Measurements from ENCODE around the gene POU6F1. TPM values are rescaled to one million over a fixed set of nuclear protein-coding genes. Genes with fewer than 3 reads are reported as not detected.

Gene POU6F1
- polyA plus RNA-seq, 3 donors, result 0.65 to 5.2 TPM; not detected in 1

DNA sequence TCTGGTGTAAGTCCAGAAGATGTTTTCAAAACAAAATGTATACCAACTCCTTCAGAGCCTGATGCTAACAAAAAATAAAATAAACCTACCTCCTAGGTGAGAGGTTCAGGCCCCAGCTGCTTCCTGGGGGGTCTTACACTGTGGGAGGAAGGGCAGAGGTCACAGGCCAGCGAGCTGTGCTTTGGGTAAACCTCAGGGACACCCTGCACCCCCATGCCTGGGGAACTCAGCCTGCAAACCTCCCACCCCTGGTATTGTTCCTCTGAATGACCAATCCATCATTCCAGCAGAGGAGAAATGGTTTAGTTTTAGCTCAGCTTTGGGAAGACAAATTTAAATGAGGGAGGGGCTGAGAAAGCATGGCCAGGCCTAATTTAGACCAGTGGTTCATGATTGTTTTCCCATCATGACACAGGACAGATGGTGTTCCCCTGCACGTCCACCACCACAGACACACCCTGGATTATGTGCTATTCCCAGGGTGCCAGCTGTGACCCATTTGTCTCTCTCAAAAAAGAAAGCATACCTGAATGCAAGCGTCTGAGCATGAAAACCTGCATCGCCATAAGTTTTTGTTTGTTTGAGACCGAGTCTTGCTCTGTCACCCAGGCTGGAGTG lies 30.4 kb downstream of the POU6F1 start:
- H3K4me3 ChIP-seq (replicated peaks in 1 of 3; ENCODE audit: low read depth in 2 of 3, low read length in 3 of 3), result no peak overlapping the region
- no peak overlapping the region for H3K27ac Mint-ChIP-seq
- H2AFZ ChIP-seq (ENCODE audit: insufficient read depth, low read depth, low read length, poor library complexity, severe bottlenecking), result no peak overlapping the region

GRCh38 chr12:51186465-51187085 lies 31.3 kb downstream of the POU6F1 start:
- WGBS (ENCODE audit: insufficient coverage), result 75% methylated on average over 1 of the region's 3 CpGs
- H3K27me3 ChIP-seq (ENCODE audit: control insufficient read depth in 2 of 2, insufficient read depth in 2 of 2, low read length in 2 of 2), result no peaks in the 10 kb centered on the region

More for the DNA sequence above, 30.4 kb downstream of the POU6F1 start:
- Mint-ChIP-seq H3K36me3 (peaks cover 1 to 4% of the 10 kb centered on the region in 2 donors), H3K27me3 (ENCODE audit: low read depth in 3 of 3) (peaks cover 0 to 4% (median 1%) of the 10 kb centered on the region in 3 donors), H3K9me3 (peaks cover 0 to 2% (median 0%) of the 10 kb centered on the region in 7 donors), H3K4me3 (no peak overlapping the region), H3K4me1 (no peaks in the 10 kb centered on the region)
- no peaks in the 10 kb centered on the region for H4K20me1 ChIP-seq (ENCODE audit: insufficient read depth, low read length)
- no peaks in the 10 kb centered on the region for H3K36me3 ChIP-seq (replicated peaks in 1 of 2; ENCODE audit: control insufficient read depth in 1 of 2, insufficient read depth in 2 of 2, low read length in 2 of 2)
- intact Hi-C loops (cut with micrococcal nuclease), result no loop called here
- DNase-seq, result no peak
- H3K27me3 ChIP-seq (ENCODE audit: control insufficient read depth in 2 of 2, insufficient read depth in 2 of 2, low read length in 2 of 2), result no peaks in the 10 kb centered on the region
- H3K4me2 ChIP-seq (replicated peaks; ENCODE audit: extremely low read depth, low read length, poor library complexity, severe bottlenecking), result no peak overlapping the region
- no peaks in the 10 kb centered on the region for H3K79me2 ChIP-seq (ENCODE audit: insufficient read depth, low read length)
- WGBS (ENCODE audit: insufficient coverage), result 83% methylated on average over 1 of the region's 5 CpGs
- no peaks in the 10 kb centered on the region for H3K4me1 ChIP-seq (ENCODE audit: control insufficient read depth in 1 of 2, insufficient read depth in 2 of 2, low read length in 2 of 2)
- no peak overlapping the region for H3K27ac ChIP-seq (ENCODE audit: low read depth in 1 of 2, low read length in 2 of 2)
- TF ChIP-seq, protein P1, sequence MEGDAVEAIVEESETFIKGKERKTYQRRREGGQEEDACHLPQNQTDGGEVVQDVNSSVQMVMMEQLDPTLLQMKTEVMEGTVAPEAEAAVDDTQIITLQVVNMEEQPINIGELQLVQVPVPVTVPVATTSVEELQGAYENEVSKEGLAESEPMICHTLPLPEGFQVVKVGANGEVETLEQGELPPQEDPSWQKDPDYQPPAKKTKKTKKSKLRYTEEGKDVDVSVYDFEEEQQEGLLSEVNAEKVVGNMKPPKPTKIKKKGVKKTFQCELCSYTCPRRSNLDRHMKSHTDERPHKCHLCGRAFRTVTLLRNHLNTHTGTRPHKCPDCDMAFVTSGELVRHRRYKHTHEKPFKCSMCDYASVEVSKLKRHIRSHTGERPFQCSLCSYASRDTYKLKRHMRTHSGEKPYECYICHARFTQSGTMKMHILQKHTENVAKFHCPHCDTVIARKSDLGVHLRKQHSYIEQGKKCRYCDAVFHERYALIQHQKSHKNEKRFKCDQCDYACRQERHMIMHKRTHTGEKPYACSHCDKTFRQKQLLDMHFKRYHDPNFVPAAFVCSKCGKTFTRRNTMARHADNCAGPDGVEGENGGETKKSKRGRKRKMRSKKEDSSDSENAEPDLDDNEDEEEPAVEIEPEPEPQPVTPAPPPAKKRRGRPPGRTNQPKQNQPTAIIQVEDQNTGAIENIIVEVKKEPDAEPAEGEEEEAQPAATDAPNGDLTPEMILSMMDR (IDR thresholded peaks at IDR 0.05), result no peak
- H3K9me3 ChIP-seq (replicated peaks in 1 of 2; ENCODE audit: control insufficient read depth in 1 of 2, insufficient read depth in 1 of 2, low read length in 2 of 2), result no peaks in the 10 kb centered on the region
- no peak overlapping the region for H3K9ac ChIP-seq (ENCODE audit: insufficient read depth, low read length, poor library complexity, severe bottlenecking)

More at GRCh38 chr12:51186465-51187085, 31.3 kb downstream of the POU6F1 start:
- Mint-ChIP-seq H3K9me3 (peaks cover 0 to 2% (median 0%) of the 10 kb centered on the region in 7 donors), H3K4me1 (no peaks in the 10 kb centered on the region), H3K4me3 (no peak overlapping the region), H3K36me3 (peaks cover under 1 to 4% of the 10 kb centered on the region in 2 donors), H3K27ac (peak overlapping the region in 1 of 7 donors; percentile 61), H3K27me3 (ENCODE audit: low read depth in 3 of 3) (peaks cover 0 to 4% (median 1%) of the 10 kb centered on the region in 3 donors)
- Histone ChIP-seq H3K79me2 (ENCODE audit: insufficient read depth, low read length) (no peaks in the 10 kb centered on the region), H3K4me2 (replicated peaks; ENCODE audit: extremely low read depth, low read length, poor library complexity, severe bottlenecking) (no peak overlapping the region), H3K9me3 (replicated peaks in 1 of 2; ENCODE audit: control insufficient read depth in 1 of 2, insufficient read depth in 1 of 2, low read length in 2 of 2) (no peaks in the 10 kb centered on the region), H4K20me1 (ENCODE audit: insufficient read depth, low read length) (no peaks in the 10 kb centered on the region), H2AFZ (ENCODE audit: insufficient read depth, low read depth, low read length, poor library complexity, severe bottlenecking) (no peak overlapping the region), H3K9ac (ENCODE audit: insufficient read depth, low read length, poor library complexity, severe bottlenecking) (no peak overlapping the region), H3K4me3 (replicated peaks in 1 of 3; ENCODE audit: low read depth in 2 of 3, low read length in 3 of 3) (no peak overlapping the region), H3K27ac (ENCODE audit: low read depth in 1 of 2, low read length in 2 of 2) (no peak overlapping the region), H3K36me3 (replicated peaks in 1 of 2; ENCODE audit: control insufficient read depth in 1 of 2, insufficient read depth in 2 of 2, low read length in 2 of 2) (no peaks in the 10 kb centered on the region), H3K4me1 (ENCODE audit: control insufficient read depth in 1 of 2, insufficient read depth in 2 of 2, low read length in 2 of 2) (no peaks in the 10 kb centered on the region)
- TF ChIP-seq, protein P1 (IDR thresholded peaks at IDR 0.05), result no peak
- no peak for DNase-seq
- intact Hi-C loops (cut with micrococcal nuclease), result no loop called here

Measured in CD14-positive monocyte (primary cell).